Keratinocyte (primary cell): ENCODE measurements around the gene FXYD1. TPM values are rescaled to one million over a fixed set of nuclear protein-coding genes. Genes with fewer than 3 reads are reported as not detected.

Experiments used
- DNase-seq: peaks from one replicate; pipeline ENCODE4 v3.0.0-alpha.2; 2011; ENCODE audit warnings: low read depth, missing footprints, low spot score
- FAIRE-seq: peaks from 2 replicates; lab custom pipeline; 2011; peaks lifted over from hg19 to GRCh38; lab: Jason Lieb, UNC
- H2AFZ ChIP-seq: 2 replicates; pipeline ENCODE4 v1.6.0; 2012; ENCODE audit warnings: low read length, control low read depth, inconsistent platforms; ENCODE audit not compliant: control insufficient read depth
- H3K27ac ChIP-seq: 2 replicates; pipeline ENCODE4 v1.5.1; 2011; ENCODE audit warnings: low read length; ENCODE audit not compliant: control insufficient read depth, insufficient read depth
- H3K27me3 ChIP-seq: 3 replicates; pipeline ENCODE4 v1.6.0; 2011; ENCODE audit warnings: low read length; ENCODE audit not compliant: control insufficient read depth, insufficient read depth; ENCODE audit errors: extremely low read depth
- H3K36me3 ChIP-seq, 2 experiments: 2 replicates in 1 of 2; 3 replicates in 1 of 2; pipeline ENCODE4 v1.5.1; 2011; ENCODE audit warnings: low read length in 2 of 2, mild to moderate bottlenecking in 1 of 2; ENCODE audit not compliant: control insufficient read depth in 2 of 2, insufficient read depth in 2 of 2; ENCODE audit errors: extremely low read depth in 1 of 2
- H3K4me1 ChIP-seq: 3 replicates; pipeline ENCODE4 v1.5.1; 2011; ENCODE audit warnings: low read length; ENCODE audit not compliant: control insufficient read depth, insufficient read depth; ENCODE audit errors: extremely low read depth
- H3K4me2 ChIP-seq: 3 replicates; pipeline ENCODE4 v1.6.0; 2011; ENCODE audit warnings: low read depth, low read length; ENCODE audit not compliant: control insufficient read depth, insufficient read depth; ENCODE audit errors: extremely low read depth
- H3K4me3 ChIP-seq, 3 experiments: fragments of 200-600 bp in 1 of 3; sonication (generic) in 1 of 3; 2 replicates in 2 of 3; 3 replicates in 1 of 3; pipeline ENCODE4 v1.5.1; 2011 to 2016; ENCODE audit warnings: low read length in 3 of 3, mild to moderate bottlenecking in 3 of 3, control low read depth in 2 of 3, inconsistent platforms in 1 of 3, low read depth in 1 of 3, mixed read lengths in 1 of 3, mixed run types in 1 of 3, moderate library complexity in 1 of 3; ENCODE audit not compliant: control insufficient read depth in 2 of 3, insufficient read depth in 2 of 3; ENCODE audit errors: extremely low read depth in 1 of 3
- H3K79me2 ChIP-seq: 2 replicates; pipeline ENCODE4 v1.6.0; 2012; ENCODE audit warnings: low read length; ENCODE audit not compliant: control insufficient read depth, insufficient read depth
- H3K9ac ChIP-seq: 3 replicates; pipeline ENCODE4 v1.6.0; 2011; ENCODE audit warnings: low read length; ENCODE audit not compliant: control insufficient read depth, insufficient read depth; ENCODE audit errors: extremely low read depth
- H3K9me1 ChIP-seq: 3 replicates; pipeline ENCODE4 v1.6.0; 2011; ENCODE audit warnings: low read length; ENCODE audit not compliant: control insufficient read depth, insufficient read depth; ENCODE audit errors: extremely low read depth
- H3K9me3 ChIP-seq: 2 replicates; pipeline ENCODE4 v1.5.1; 2012; ENCODE audit warnings: low read depth, low read length; ENCODE audit not compliant: control insufficient read depth
- H4K20me1 ChIP-seq: 3 replicates; pipeline ENCODE4 v1.6.0; 2011; ENCODE audit warnings: low read length; ENCODE audit not compliant: control insufficient read depth, insufficient read depth; ENCODE audit errors: extremely low read depth
- CTCF ChIP-seq, 3 experiments: IDR thresholded peaks in 1 of 3; conservative IDR thresholded peaks in 1 of 3; optimal IDR thresholded peaks in 1 of 3; 2 replicates in 2 of 3; 3 replicates in 1 of 3; pipeline versions ENCODE3 to v1.5.1; 2011; ENCODE audit warnings: low read length in 3 of 3, mild to moderate bottlenecking in 3 of 3, moderate library complexity in 2 of 3, control low read depth in 1 of 3, inconsistent platforms in 1 of 3; ENCODE audit not compliant: insufficient read depth in 2 of 3; ENCODE audit errors: extremely low read depth in 1 of 3
- EZH2 ChIP-seq: IDR thresholded peaks from one replicate; pipeline ENCODE4 v1.6.1; 2012; ENCODE audit warnings: inconsistent platforms, mild to moderate bottlenecking, low read length, moderate library complexity
- dilution Hi-C: fragments of 300-500 bp; cut with MboI; formaldehyde crosslinking; loops from one replicate; pipeline ENCODE4 v1.7.0; 2020; ENCODE audit warnings: low sequenced_read_pairs; ENCODE audit not compliant: extremely low pct_ligation_motif_present
- polyA plus RNA-seq, 5 experiments: library from polyadenylated mRNA; depleted of rRNA in 3 of 5; stranded (reverse) in 3 of 5; stranded (forward) in 1 of 5; unstranded in 1 of 5; fragments of >200 nt; gene quantifications; 1 replicate in 1 of 5; 2 replicates in 3 of 5; 3 replicates in 1 of 5; pipeline versions ENCODE4 v1.2.1 to v1.2.3, GENCODE V29; 2011 to 2012; ENCODE audit warnings: missing spikeins in 2 of 5, low read depth in 1 of 5, low replicate concordance in 1 of 5

Gene FXYD1
- polyA plus RNA-seq, 1 donor (not counting 4 experiments of a cell fraction or from before 2014, with no cell fraction given) = 0.14 TPM

DNA sequence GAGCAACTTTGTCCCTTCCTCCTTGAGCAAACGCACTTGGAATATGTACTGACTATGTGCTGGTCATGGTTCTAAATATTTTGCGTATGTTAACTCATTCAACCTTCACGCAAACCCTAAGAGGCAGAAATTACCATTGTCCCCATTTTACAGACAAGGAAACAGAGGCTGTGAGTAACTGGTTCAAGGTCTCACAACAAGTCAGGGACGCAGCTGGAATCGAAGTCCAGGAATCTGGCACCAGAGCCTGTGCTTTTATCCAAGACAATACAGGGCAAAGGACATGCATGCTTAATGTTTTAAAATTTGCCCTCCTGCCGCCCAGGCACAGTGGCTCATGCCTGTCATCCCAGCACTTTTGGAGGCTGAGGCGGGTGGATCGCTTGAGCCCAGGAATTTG lies 21.0 kb downstream of the FXYD1 start:
- H3K4me1 ChIP-seq = peaks cover 28% of the 10 kb centered on the region
- H3K27ac ChIP-seq = no peak overlapping the region
- FAIRE-seq = no peak
- dilution Hi-C loops = no loop called here
- peaks cover 16% of the 10 kb centered on the region for H3K9me3 ChIP-seq
- H2AFZ ChIP-seq = no peak overlapping the region
- peaks cover 35 to 70% of the 10 kb centered on the region in 2 experiments for H3K36me3 ChIP-seq
- no peak overlapping the region for H3K9ac ChIP-seq
- no peak overlapping the region for H3K4me3 ChIP-seq
- no peaks in the 10 kb centered on the region for H3K9me1 ChIP-seq
- TF ChIP-seq EZH2 (no peak), CTCF (optimal IDR thresholded peaks at IDR 0.05 in 1 of 3, IDR thresholded peaks at IDR 0.05 in 1 of 3, conservative IDR thresholded peaks at IDR 0.05 in 1 of 3; ENCODE audit: extremely low read depth in 1 of 3, insufficient read depth in 2 of 3, low read length in 3 of 3) (no peak)
- no peak overlapping the region for H3K4me2 ChIP-seq
- no peaks in the 10 kb centered on the region for H3K27me3 ChIP-seq
- H3K79me2 ChIP-seq = peaks cover 39% of the 10 kb centered on the region
- no peaks in the 10 kb centered on the region for H4K20me1 ChIP-seq
- DNase-seq = no peak

- no peak overlapping the region for H3K4me3 ChIP-seq
- no peak overlapping the region for H3K9ac ChIP-seq
- H3K36me3 ChIP-seq = peaks cover 38 to 77% of the 10 kb centered on the region in 2 experiments
- H4K20me1 ChIP-seq = no peaks in the 10 kb centered on the region
- peaks cover 24% of the 10 kb centered on the region for H3K9me3 ChIP-seq
- TF ChIP-seq EZH2 = no peak
- TF ChIP-seq CTCF (optimal IDR thresholded peaks at IDR 0.05 in 1 of 3, IDR thresholded peaks at IDR 0.05 in 1 of 3, conservative IDR thresholded peaks at IDR 0.05 in 1 of 3; ENCODE audit: extremely low read depth in 1 of 3, insufficient read depth in 2 of 3, low read length in 3 of 3) = no peak
- H3K9me1 ChIP-seq = no peaks in the 10 kb centered on the region
- H3K4me1 ChIP-seq = peaks cover 24% of the 10 kb centered on the region
- dilution Hi-C loops = no loop called here
- DNase-seq (no peak), FAIRE-seq (no peak)
- H3K27me3 ChIP-seq = no peaks in the 10 kb centered on the region
- no peak overlapping the region for H2AFZ ChIP-seq
- no peak overlapping the region for H3K4me2 ChIP-seq
- H3K79me2 ChIP-seq = peaks cover 26% of the 10 kb centered on the region
- no peak overlapping the region for H3K27ac ChIP-seq
Observed at GRCh38 chr19:35160629-35161433, 22.2 kb downstream of the FXYD1 start.
